ENCODE data around the gene GALT. TPM values are rescaled to one million over a fixed set of nuclear protein-coding genes. Genes with fewer than 3 reads are reported as not detected.

Gene GALT
- total RNA-seq, 1 experiment from 2014 or later = 21.3 TPM

- POLR2A ChIA-PET = no interaction called here
- peaks cover 9% of the 10 kb centered on the region for H3K36me3 Mint-ChIP-seq (ENCODE audit: insufficient read depth, unreplicated experiment)
- no peaks in the 10 kb centered on the region for H3K27me3 Mint-ChIP-seq (ENCODE audit: insufficient read depth, unreplicated experiment)
- no peaks in the 10 kb centered on the region for H3K9me3 Mint-ChIP-seq (ENCODE audit: unreplicated experiment)
- CTCF ChIA-PET = interaction anchor here (0.6 to 1.4 kb wide), 3 partner anchors 16 to 164 kb away, joined by 3 to 5 read pairs (median 3); no protein-coding TSS in a partner anchor
- no TSS peak for BruUV-seq (replicated peaks)
- DNase-seq (ENCODE audit: unreplicated experiment) = no peak
- no peaks in the 10 kb centered on the region for H3K4me1 Mint-ChIP-seq (ENCODE audit: insufficient read depth, unreplicated experiment)
- H3K4me3 Mint-ChIP-seq (ENCODE audit: unreplicated experiment) = no peak overlapping the region
- TF ChIP-seq CTCF (IDR thresholded peaks at IDR 0.05; ENCODE audit: unreplicated experiment) = no peak
- no peak overlapping the region for H3K27ac Mint-ChIP-seq (ENCODE audit: low read depth, unreplicated experiment)
- intact Hi-C loops (cut with micrococcal nuclease) = no loop called here
Observed at GRCh38 chr9:34686231-34686630, 39.8 kb downstream of the GALT start.

GRCh38 chr9:34686732-34687131 lies 40.3 kb downstream of the GALT start:
- intact Hi-C loops (cut with micrococcal nuclease) = no loop called here
- ChIA-PET CTCF (interaction anchor here (0.6 to 1.4 kb wide), 4 partner anchors 14 to 164 kb away, joined by 3 to 5 read pairs (median 4); no protein-coding TSS in a partner anchor), POLR2A (no interaction called here)
- no TSS peak for BruUV-seq (replicated peaks)
- Mint-ChIP-seq H3K9me3 (ENCODE audit: unreplicated experiment) (no peaks in the 10 kb centered on the region), H3K4me3 (ENCODE audit: unreplicated experiment) (no peak overlapping the region), H3K27me3 (ENCODE audit: insufficient read depth, unreplicated experiment) (no peaks in the 10 kb centered on the region), H3K27ac (ENCODE audit: low read depth, unreplicated experiment) (no peak overlapping the region), H3K4me1 (ENCODE audit: insufficient read depth, unreplicated experiment) (no peaks in the 10 kb centered on the region), H3K36me3 (ENCODE audit: insufficient read depth, unreplicated experiment) (peaks cover 6% of the 10 kb centered on the region)
- DNase-seq (ENCODE audit: unreplicated experiment) = no peak
- no peak for TF ChIP-seq CTCF (IDR thresholded peaks at IDR 0.05; ENCODE audit: unreplicated experiment)

GRCh38 chr9:34687276-34688030 lies 41.0 kb downstream of the GALT start:
- CTCF ChIA-PET = interaction anchor here (0.9 to 1.4 kb wide), 3 partner anchors 13 to 15 kb away, joined by 4 to 5 read pairs (median 5); no protein-coding TSS in a partner anchor

More at GRCh38 chr9:34687276-34688030, 41.0 kb downstream of the GALT start:
- Mint-ChIP-seq H3K9me3 (ENCODE audit: unreplicated experiment) (no peaks in the 10 kb centered on the region), H3K27me3 (ENCODE audit: insufficient read depth, unreplicated experiment) (no peaks in the 10 kb centered on the region), H3K36me3 (ENCODE audit: insufficient read depth, unreplicated experiment) (peaks cover 6% of the 10 kb centered on the region), H3K27ac (ENCODE audit: low read depth, unreplicated experiment) (no peak overlapping the region), H3K4me3 (ENCODE audit: unreplicated experiment) (no peak overlapping the region), H3K4me1 (ENCODE audit: insufficient read depth, unreplicated experiment) (no peaks in the 10 kb centered on the region)
- DNase-seq (ENCODE audit: unreplicated experiment) = no peak
- BruUV-seq (replicated peaks) = no TSS peak
- intact Hi-C loops (cut with micrococcal nuclease) = no loop called here
- no peak for TF ChIP-seq CTCF (IDR thresholded peaks at IDR 0.05; ENCODE audit: unreplicated experiment)
- POLR2A ChIA-PET = no interaction called here
